ENCODE results near the gene DISC1. TPM values are rescaled to one million over a fixed set of nuclear protein-coding genes. Genes with fewer than 3 reads are reported as not detected.

Gene DISC1
- total and polyA plus RNA-seq, 11 donors, result 0.76 to 12.8 (median 4.3) TPM

- Histone ChIP-seq H3K4me1 (peaks cover 0 to 9% (median 0%) of the 10 kb centered on the region in 12 donors), H3K4me3 (no peak overlapping the region), H3K9me3 (no peaks in the 10 kb centered on the region), H3K36me3 (no peaks in the 10 kb centered on the region), H3K27ac (no peak overlapping the region), H3K27me3 (no peaks in the 10 kb centered on the region)
- intact Hi-C loops (cut with DNase I), result no loop called here
- no peak for TF ChIP-seq POLR2A (IDR thresholded peaks at IDR 0.05)
- TF ChIP-seq CTCF (IDR thresholded peaks at IDR 0.05), result no peak
- 96 to 98% (median 97%) methylated on average over 6 of the region's 6 CpGs for WGBS, 4 donors
- no peak for DNase-seq
- no peak for ATAC-seq
Measured at GRCh38 chr1:231887866-231888265, 261.3 kb downstream of the DISC1 start.

GRCh38 chr1:231890791-231891190, 264.2 kb downstream of the DISC1 start:
- Histone ChIP-seq H3K27ac (no peak overlapping the region), H3K9me3 (peaks cover 0 to 10% (median 0%) of the 10 kb centered on the region in 12 donors), H3K4me1 (no peaks in the 10 kb centered on the region), H3K27me3 (no peaks in the 10 kb centered on the region), H3K4me3 (no peak overlapping the region), H3K36me3 (no peaks in the 10 kb centered on the region)
- ATAC-seq, result no peak
- intact Hi-C loops (cut with DNase I), result loop anchor here in 1 of 10 donors (10.0 kb wide), 1 partner anchor 54 kb away; no protein-coding TSS in a partner anchor
- TF ChIP-seq CTCF (IDR thresholded peaks at IDR 0.05) (no peak), POLR2A (IDR thresholded peaks at IDR 0.05) (no peak)
- DNase-seq, result no peak
- 93 to 96% (median 95%) methylated on average over 4 of the region's 4 CpGs for WGBS, 4 donors

- Histone ChIP-seq H3K9me3 (peaks cover 0 to 10% (median 0%) of the 10 kb centered on the region in 12 donors), H3K27me3 (no peaks in the 10 kb centered on the region), H3K36me3 (no peaks in the 10 kb centered on the region), H3K27ac (no peak overlapping the region), H3K4me1 (peaks cover 0 to 4% (median 0%) of the 10 kb centered on the region in 12 donors), H3K4me3 (no peak overlapping the region)
- WGBS, 4 donors, result 94 to 97% (median 95%) methylated on average over 7 of the region's 7 CpGs
- ATAC-seq (no peak), DNase-seq (no peak)
- intact Hi-C loops (cut with DNase I), result loop anchor here in 1 of 10 donors (10.0 kb wide), 1 partner anchor 51 kb away; no protein-coding TSS in a partner anchor
- TF ChIP-seq CTCF (IDR thresholded peaks at IDR 0.05), result no peak
Measured at GRCh38 chr1:231893400-231894102, 267.0 kb downstream of the DISC1 start.

GRCh38 chr1:231896806-231897205, 270.2 kb downstream of the DISC1 start:
- Histone ChIP-seq H3K9me3 (peaks cover 0 to 10% (median 0%) of the 10 kb centered on the region in 12 donors), H3K4me1 (peaks cover 0 to 4% (median 0%) of the 10 kb centered on the region in 12 donors), H3K36me3 (no peaks in the 10 kb centered on the region), H3K27me3 (no peaks in the 10 kb centered on the region), H3K4me3 (no peak overlapping the region), H3K27ac (no peak overlapping the region)
- DNase-seq, result no peak
- ATAC-seq, result no peak
- intact Hi-C loops (cut with DNase I), result loop anchor here in 1 of 10 donors (10.0 kb wide), 1 partner anchor 48 kb away; no protein-coding TSS in a partner anchor
- TF ChIP-seq POLR2A (IDR thresholded peaks at IDR 0.05) (no peak), CTCF (IDR thresholded peaks at IDR 0.05) (no peak)
- 97 to 98% (median 98%) methylated on average over 4 of the region's 4 CpGs for WGBS, 4 donors
